Measurements from ENCODE around the gene KIF18B.

DNA sequence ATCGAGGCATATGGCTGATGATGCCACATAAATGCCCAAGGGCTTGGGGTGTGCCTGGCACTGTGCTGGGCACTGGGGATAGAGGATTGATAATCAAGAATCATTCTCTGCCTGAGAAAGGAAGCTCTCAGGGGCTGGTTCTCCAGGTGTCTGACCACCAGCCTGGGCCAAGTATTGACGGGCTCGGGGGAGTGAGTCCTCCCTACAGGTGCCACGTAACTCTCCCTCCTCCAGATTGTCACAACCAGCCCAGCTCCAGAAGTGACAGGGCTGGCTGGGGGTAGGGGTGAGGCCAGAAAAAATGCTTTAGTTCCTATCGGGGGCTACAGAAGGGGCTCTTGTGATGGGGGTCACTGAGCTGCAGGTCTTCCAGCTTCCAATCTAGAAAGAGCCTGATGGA is 31.2 kb upstream of the KIF18B start:
- TF ChIP-seq, protein P1, sequence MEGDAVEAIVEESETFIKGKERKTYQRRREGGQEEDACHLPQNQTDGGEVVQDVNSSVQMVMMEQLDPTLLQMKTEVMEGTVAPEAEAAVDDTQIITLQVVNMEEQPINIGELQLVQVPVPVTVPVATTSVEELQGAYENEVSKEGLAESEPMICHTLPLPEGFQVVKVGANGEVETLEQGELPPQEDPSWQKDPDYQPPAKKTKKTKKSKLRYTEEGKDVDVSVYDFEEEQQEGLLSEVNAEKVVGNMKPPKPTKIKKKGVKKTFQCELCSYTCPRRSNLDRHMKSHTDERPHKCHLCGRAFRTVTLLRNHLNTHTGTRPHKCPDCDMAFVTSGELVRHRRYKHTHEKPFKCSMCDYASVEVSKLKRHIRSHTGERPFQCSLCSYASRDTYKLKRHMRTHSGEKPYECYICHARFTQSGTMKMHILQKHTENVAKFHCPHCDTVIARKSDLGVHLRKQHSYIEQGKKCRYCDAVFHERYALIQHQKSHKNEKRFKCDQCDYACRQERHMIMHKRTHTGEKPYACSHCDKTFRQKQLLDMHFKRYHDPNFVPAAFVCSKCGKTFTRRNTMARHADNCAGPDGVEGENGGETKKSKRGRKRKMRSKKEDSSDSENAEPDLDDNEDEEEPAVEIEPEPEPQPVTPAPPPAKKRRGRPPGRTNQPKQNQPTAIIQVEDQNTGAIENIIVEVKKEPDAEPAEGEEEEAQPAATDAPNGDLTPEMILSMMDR (IDR thresholded peaks at IDR 0.05), result no peak
- no peak for TF ChIP-seq EZH2 (IDR thresholded peaks at IDR 0.05; ENCODE audit: borderline replicate concordance, insufficient read depth, low read depth, low read length, poor library complexity, severe bottlenecking)
